Transverse colon (tissue), 4 donors: ENCODE data around the gene SASH1.

Experiments
- CTCF ChIP-seq, 5 experiments: fragments of 200-600 bp in 3 of 5; fragments of 450-650 bp in 2 of 5; sonication (generic) in 3 of 5; IDR thresholded peaks; 1 replicate in 2 of 5; 2 replicates in 3 of 5; pipeline ENCODE4 v1.5.1; 2016 to 2017; ENCODE audit warnings: antibody characterized with exemption in 5 of 5, inconsistent platforms in 3 of 5, mild to moderate bottlenecking in 2 of 5, moderate library complexity in 1 of 5
- POLR2AphosphoS5 ChIP-seq, 3 donors: sonication (generic); formaldehyde crosslinking; IDR thresholded peaks; one replicate each; pipeline ENCODE4 v1.6.1; 2016; ENCODE audit warnings: antibody characterized with exemption in 3 of 3

GRCh38 chr6:148311966-148312669, 30.5 kb upstream of the SASH1 start:
- no peak for TF ChIP-seq CTCF (IDR thresholded peaks at IDR 0.05)
- TF ChIP-seq POLR2AphosphoS5 (IDR thresholded peaks at IDR 0.05), result no peak
